Immature natural killer cell (primary cell): ENCODE measurements around the gene COX5B. TPM values are rescaled to one million over a fixed set of nuclear protein-coding genes. Genes with fewer than 3 reads are reported as not detected.
"Not testable (repeated sequence)": the region's sequence is repeated elsewhere in the genome, so short reads cannot be mapped to it uniquely, and the experiment has no call there.

ENCODE experiments used
- DNase-seq, 3 donors: peaks; one replicate each; pipeline ENCODE4 v3.0.0; 2022; ENCODE audit warnings: mixed read lengths in 1 of 3
- H3K27ac Mint-ChIP-seq, 6 donors: one replicate each; pipeline ENCODE4 v1.8.0; 2020; ENCODE audit warnings: mixed read lengths in 6 of 6, mild to moderate bottlenecking in 5 of 6, inconsistent platforms in 4 of 6, moderate library complexity in 3 of 6
- H3K27me3 Mint-ChIP-seq, 3 donors: one replicate each; pipeline ENCODE4 v1.8.0; 2020 to 2021; ENCODE audit warnings: low read depth in 3 of 3, mild to moderate bottlenecking in 3 of 3, mixed read lengths in 3 of 3, moderate library complexity in 3 of 3, inconsistent platforms in 1 of 3
- H3K36me3 Mint-ChIP-seq, 3 donors: one replicate each; pipeline ENCODE4 v1.8.0; 2020; ENCODE audit warnings: mixed read lengths in 3 of 3, inconsistent platforms in 2 of 3, mild to moderate bottlenecking in 2 of 3
- H3K4me1 Mint-ChIP-seq, 2 donors: one replicate each; pipeline ENCODE4 v1.8.0; 2020; ENCODE audit warnings: inconsistent platforms in 2 of 2, mild to moderate bottlenecking in 2 of 2, mixed read lengths in 2 of 2, moderate library complexity in 1 of 2
- H3K4me3 Mint-ChIP-seq, 5 donors: one replicate each; pipeline ENCODE4 v1.8.0; 2020; ENCODE audit warnings: mild to moderate bottlenecking in 5 of 5, mixed read lengths in 5 of 5, inconsistent platforms in 3 of 5, moderate library complexity in 3 of 5
- H3K9me3 Mint-ChIP-seq, 6 donors: one replicate each; pipeline ENCODE4 v1.8.0; 2020; ENCODE audit warnings: mild to moderate bottlenecking in 6 of 6, mixed read lengths in 6 of 6, inconsistent platforms in 4 of 6, moderate library complexity in 3 of 6
- polyA plus RNA-seq, 3 donors: library from polyadenylated mRNA; unstranded; fragments of 300-500 nt; fragmentation: Illumina TruSeq; gene quantifications; one replicate each; pipeline ENCODE4 v1.2.3, GENCODE V29; 2021

Gene COX5B
- polyA plus RNA-seq, 3 donors from 2014 or later: 326 to 501 (median 349) TPM

- not testable (repeated sequence) for H3K36me3 Mint-ChIP-seq, DNase-seq, H3K4me3 Mint-ChIP-seq, H3K9me3 Mint-ChIP-seq, H3K27ac Mint-ChIP-seq, H3K27me3 Mint-ChIP-seq, H3K4me1 Mint-ChIP-seq
These were observed 26.8 kb downstream of the COX5B start for GRCh38 chr2:97672606-97673140.

DNA sequence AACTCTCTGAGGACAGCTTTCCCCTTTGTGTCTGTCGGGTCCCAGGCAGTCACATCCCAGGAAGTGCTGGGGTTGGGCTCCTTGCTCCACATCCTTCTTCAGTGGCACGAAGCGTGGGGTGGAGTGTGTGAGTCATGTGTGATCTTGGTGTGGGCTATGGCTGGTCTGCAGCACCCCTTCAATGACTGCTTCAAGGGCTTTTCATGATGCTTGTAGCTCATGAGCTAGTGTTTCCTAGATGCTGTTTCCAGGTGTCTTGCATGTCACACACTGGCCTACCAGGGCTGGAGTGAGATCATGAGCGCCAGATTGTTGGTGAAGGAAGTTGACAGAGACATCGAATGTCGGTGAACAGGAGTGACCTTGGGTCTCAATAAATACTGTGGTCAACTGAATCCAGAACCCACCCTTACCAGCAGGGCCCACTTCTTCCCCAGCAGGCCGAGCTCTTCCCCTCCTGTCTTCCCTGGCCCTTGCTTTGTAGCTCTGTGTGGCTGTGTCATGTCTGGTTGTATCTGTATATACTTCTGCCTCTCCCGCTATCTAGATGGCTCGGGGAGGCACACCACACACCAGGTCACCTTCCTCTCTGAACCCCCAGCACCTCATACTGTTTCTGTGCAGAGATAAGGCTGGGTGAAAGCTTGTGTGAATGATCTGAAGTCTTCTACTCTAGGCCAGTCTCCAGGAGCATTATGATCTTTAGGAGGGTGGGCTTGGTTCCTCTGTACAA is 27.5 kb downstream of the COX5B start:
- Mint-ChIP-seq H3K27me3 (peaks cover 0 to 2% (median 2%) of the 10 kb centered on the region in 3 donors), H3K9me3 (no peaks in the 10 kb centered on the region), H3K27ac (no peak overlapping the region), H3K36me3 (peaks cover 0 to 5% (median 0%) of the 10 kb centered on the region in 3 donors), H3K4me3 (no peak overlapping the region), H3K4me1 (no peaks in the 10 kb centered on the region)
- DNase-seq: no peak

GRCh38 chr2:97673915-97674283 is 28.0 kb downstream of the COX5B start:
- no peak overlapping the region for H3K4me3 Mint-ChIP-seq
- peaks cover 0 to 3% (median 2%) of the 10 kb centered on the region in 3 donors for H3K27me3 Mint-ChIP-seq
- H3K36me3 Mint-ChIP-seq: peaks cover 0 to 5% (median 0%) of the 10 kb centered on the region in 3 donors
- DNase-seq: no peak
- no peaks in the 10 kb centered on the region for H3K9me3 Mint-ChIP-seq
- H3K4me1 Mint-ChIP-seq: no peaks in the 10 kb centered on the region
- no peak overlapping the region for H3K27ac Mint-ChIP-seq

DNA sequence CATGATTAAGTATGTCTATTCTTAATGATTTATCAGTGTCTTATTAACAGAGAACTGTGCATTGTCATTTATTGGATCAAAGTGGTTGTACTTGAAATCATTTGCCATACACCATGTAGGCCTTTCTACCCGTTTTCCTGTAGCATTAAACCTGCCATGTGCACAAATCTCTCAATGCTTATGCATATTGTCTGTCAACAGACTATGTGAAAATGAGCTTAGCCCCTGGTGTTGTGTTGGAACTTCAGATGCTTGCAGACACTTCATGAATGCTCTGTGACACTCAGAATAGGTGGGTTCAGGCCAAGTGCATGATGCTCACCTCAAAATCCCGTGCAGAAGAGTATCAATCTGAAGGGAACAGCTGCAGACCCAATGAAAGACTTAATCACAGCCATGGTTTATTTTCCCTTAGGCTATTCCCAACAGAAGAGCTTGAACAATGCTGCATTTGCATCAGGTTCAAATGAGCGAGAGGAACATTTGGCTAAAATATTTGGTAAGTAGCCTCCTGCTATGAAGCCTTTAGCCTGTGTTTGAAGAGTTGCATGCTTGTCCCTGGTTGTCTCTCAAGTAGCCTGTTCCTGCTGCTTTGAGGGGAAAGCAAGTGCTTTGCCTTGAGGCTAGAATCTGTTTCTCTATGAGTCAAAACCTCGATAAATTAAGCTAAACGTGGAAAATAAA is 29.7 kb downstream of the COX5B start:
- Mint-ChIP-seq H3K27me3 (peaks cover 0 to 6% (median 3%) of the 10 kb centered on the region in 3 donors), H3K36me3 (peaks cover 0 to 5% (median 0%) of the 10 kb centered on the region in 3 donors), H3K4me1 (no peaks in the 10 kb centered on the region)

GRCh38 chr2:97676620-97677019 is 30.8 kb downstream of the COX5B start:
- peaks cover 0 to 5% (median 0%) of the 10 kb centered on the region in 3 donors for H3K36me3 Mint-ChIP-seq
- no peaks in the 10 kb centered on the region for H3K9me3 Mint-ChIP-seq
- no peak overlapping the region for H3K27ac Mint-ChIP-seq
- H3K4me1 Mint-ChIP-seq: no peaks in the 10 kb centered on the region
- DNase-seq: no peak
- no peak overlapping the region for H3K4me3 Mint-ChIP-seq
- H3K27me3 Mint-ChIP-seq: peaks cover 0 to 6% (median 3%) of the 10 kb centered on the region in 3 donors

More for the DNA sequence above, 29.7 kb downstream of the COX5B start:
- no peak overlapping the region for H3K4me3 Mint-ChIP-seq
- H3K27ac Mint-ChIP-seq: no peak overlapping the region
- DNase-seq: no peak
- no peaks in the 10 kb centered on the region for H3K9me3 Mint-ChIP-seq

- peaks cover 0 to 5% (median 0%) of the 10 kb centered on the region in 3 donors for H3K36me3 Mint-ChIP-seq
- peaks cover 0 to 6% (median 3%) of the 10 kb centered on the region in 3 donors for H3K27me3 Mint-ChIP-seq
- H3K4me1 Mint-ChIP-seq: no peaks in the 10 kb centered on the region
- no peak overlapping the region for H3K27ac Mint-ChIP-seq
- DNase-seq: no peak
- no peak overlapping the region for H3K4me3 Mint-ChIP-seq
- H3K9me3 Mint-ChIP-seq: no peaks in the 10 kb centered on the region
These were observed 31.6 kb downstream of the COX5B start for GRCh38 chr2:97677480-97677879.

- H3K27ac Mint-ChIP-seq: no peak overlapping the region
- H3K36me3 Mint-ChIP-seq: peaks cover 0 to 5% (median 0%) of the 10 kb centered on the region in 3 donors
- H3K4me3 Mint-ChIP-seq: no peak overlapping the region
- no peaks in the 10 kb centered on the region for H3K9me3 Mint-ChIP-seq
- peaks cover 0 to 6% (median 3%) of the 10 kb centered on the region in 3 donors for H3K27me3 Mint-ChIP-seq
- H3K4me1 Mint-ChIP-seq: no peaks in the 10 kb centered on the region
- no peak for DNase-seq
These were observed 32.4 kb downstream of the COX5B start for GRCh38 chr2:97678298-97678697.

DNA sequence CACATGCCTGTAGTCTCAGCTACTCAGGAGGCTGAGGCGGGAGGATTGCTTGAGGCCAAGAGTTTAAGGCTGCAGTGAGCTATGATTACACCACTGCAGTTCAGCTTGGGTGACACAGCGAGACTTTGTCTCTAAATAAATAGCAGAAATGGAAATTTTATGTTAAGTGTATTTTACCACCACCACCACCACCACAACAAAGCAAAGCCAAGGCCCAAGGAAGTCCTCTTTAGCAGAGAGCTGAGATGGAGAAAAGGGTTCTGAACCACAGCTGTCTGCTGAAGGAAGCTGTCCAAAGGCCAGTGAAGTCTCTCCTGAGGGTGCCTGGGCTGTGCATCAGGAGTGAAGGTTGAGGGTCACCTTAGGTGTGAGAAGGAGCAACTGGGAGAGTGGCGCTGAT is 41.4 kb downstream of the COX5B start:
- not testable (repeated sequence) for H3K4me3 Mint-ChIP-seq, H3K36me3 Mint-ChIP-seq, H3K4me1 Mint-ChIP-seq, H3K27ac Mint-ChIP-seq, H3K27me3 Mint-ChIP-seq, H3K9me3 Mint-ChIP-seq
- peak in 2 of 3 donors; percentile 15 to 17 for DNase-seq

- Mint-ChIP-seq H3K27ac (no peak overlapping the region), H3K27me3 (peaks cover 0 to 5% (median 0%) of the 10 kb centered on the region in 3 donors), H3K4me3 (no peak overlapping the region), H3K4me1 (no peaks in the 10 kb centered on the region), H3K9me3 (no peaks in the 10 kb centered on the region), H3K36me3 (no peaks in the 10 kb centered on the region)
- DNase-seq: no peak
These were observed 42.4 kb downstream of the COX5B start for GRCh38 chr2:97688062-97688827.

DNA sequence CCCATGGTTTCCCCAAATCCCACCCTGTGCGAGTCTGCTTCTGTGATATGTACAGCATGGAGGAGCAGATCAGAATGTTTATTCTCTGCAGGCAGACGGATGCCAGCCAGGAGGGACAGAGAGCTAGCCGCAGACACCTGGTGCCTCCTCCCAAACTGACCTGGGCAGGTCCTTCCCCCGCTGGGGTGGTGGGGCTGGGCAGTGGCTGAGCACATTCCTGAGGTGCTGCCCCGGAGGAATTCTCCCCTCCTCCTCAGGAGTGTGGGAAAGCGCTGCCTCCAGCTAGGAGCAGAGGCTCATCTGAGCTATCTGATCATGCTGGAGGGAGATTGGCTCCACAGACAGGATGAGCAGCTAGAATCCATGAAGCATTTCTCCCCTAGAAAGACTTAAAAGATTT is 45.3 kb downstream of the COX5B start:
- H3K27me3 Mint-ChIP-seq: peaks cover 0 to 9% (median 0%) of the 10 kb centered on the region in 3 donors
- H3K4me3 Mint-ChIP-seq: no peak overlapping the region

GRCh38 chr2:97693476-97693875 is 47.6 kb downstream of the COX5B start:
- Mint-ChIP-seq H3K9me3 (no peaks in the 10 kb centered on the region), H3K27me3 (peaks cover 0 to 5% (median 0%) of the 10 kb centered on the region in 3 donors), H3K4me1 (peaks cover 4 to 6% of the 10 kb centered on the region in 2 donors), H3K4me3 (no peak overlapping the region), H3K36me3 (no peaks in the 10 kb centered on the region), H3K27ac (no peak overlapping the region)
- DNase-seq: no peak

More for the DNA sequence above, 45.3 kb downstream of the COX5B start:
- no peaks in the 10 kb centered on the region for H3K36me3 Mint-ChIP-seq
- H3K4me1 Mint-ChIP-seq: no peaks in the 10 kb centered on the region
- no peak for DNase-seq
- H3K9me3 Mint-ChIP-seq: no peaks in the 10 kb centered on the region
- H3K27ac Mint-ChIP-seq: no peak overlapping the region

GRCh38 chr2:97695744-97696143 is 49.9 kb downstream of the COX5B start:
- Mint-ChIP-seq H3K4me3 (no peak overlapping the region), H3K27me3 (peaks cover 0 to 5% (median 2%) of the 10 kb centered on the region in 3 donors), H3K27ac (no peak overlapping the region), H3K9me3 (no peaks in the 10 kb centered on the region), H3K4me1 (peaks cover 6 to 9% of the 10 kb centered on the region in 2 donors), H3K36me3 (no peaks in the 10 kb centered on the region)
- DNase-seq: no peak

GRCh38 chr2:97697252-97698235 is 51.7 kb downstream of the COX5B start:
- H3K4me3 Mint-ChIP-seq: peak overlapping the region in 2 of 5 donors; percentile 3 to 5

More at GRCh38 chr2:97697252-97698235, 51.7 kb downstream of the COX5B start:
- peaks cover 0 to 4% (median 3%) of the 10 kb centered on the region in 3 donors for H3K27me3 Mint-ChIP-seq
- DNase-seq: peak; percentile 82 to 86 (median 83)
- H3K36me3 Mint-ChIP-seq: no peaks in the 10 kb centered on the region
- H3K9me3 Mint-ChIP-seq: no peaks in the 10 kb centered on the region
- no peak overlapping the region for H3K27ac Mint-ChIP-seq
- peaks cover 6 to 11% of the 10 kb centered on the region in 2 donors for H3K4me1 Mint-ChIP-seq
